Measurements from ENCODE around the gene F2RL3. TPM values are rescaled to one million over a fixed set of nuclear protein-coding genes. Genes with fewer than 3 reads are reported as not detected.

The F2RL3 gene
- total and polyA plus RNA-seq, 9 of the 15 experiments (the other 6 are each of a cell fraction or from before 2014, with no cell fraction given), result 1.4 to 27.6 (median 11.9) TPM

GRCh38 chr19:16890461-16891184 is 1.8 kb downstream of the F2RL3 start (continued):
- no peak for TF ChIP-seq REST (IDR thresholded peaks at IDR 0.05; ENCODE audit: borderline replicate concordance)
- no peak for TF ChIP-seq REST (CRISPR knock-in tag; IDR thresholded peaks at IDR 0.05; ENCODE audit: low read depth)
- no peak for TF ChIP-seq ZHX1 (conservative IDR thresholded peaks at IDR 0.05; ENCODE audit: low read length)
- TF ChIP-seq FOXA1 (IDR thresholded peaks at IDR 0.05; ENCODE audit: borderline replicate concordance), result no peak
- TF ChIP-seq VEZF1 (CRISPR knock-in tag; IDR thresholded peaks at IDR 0.05), result peak; percentile 81
- TF ChIP-seq POU5F1 (IDR thresholded peaks at IDR 0.05; ENCODE audit: borderline replicate concordance, low read depth, low read length, partially characterized antibody), result no peak
- no peak; the same call in 1 of the 2 replicates for TF ChIP-seq POLR2AphosphoS2 (IDR thresholded peaks at IDR 0.05; ENCODE audit: low read length)
- TF ChIP-seq GABPB1 (CRISPR knock-in tag; IDR thresholded peaks at IDR 0.05), result no peak
- peak; percentile 64 to 74 for TF ChIP-seq KDM1A (IDR thresholded peaks at IDR 0.05)
- TF ChIP-seq KDM2B (CRISPR knock-in tag; IDR thresholded peaks at IDR 0.05), result no peak
- no peak for TF ChIP-seq E2F5 (CRISPR knock-in tag; IDR thresholded peaks at IDR 0.05)
